Liver (tissue), 2 donors: ENCODE data around the gene GGCX.

Source experiments
- FOXA1 ChIP-seq: IDR thresholded peaks from 2 replicates; pipeline ENCODE4 v1.6.1; 2016; ENCODE audit warnings: antibody characterized with exemption
- GABPA ChIP-seq, 2 donors: IDR thresholded peaks in 1 of 2; conservative IDR thresholded peaks in 1 of 2; 2 replicates each; pipeline ENCODE4 v1.6.1; 2016; ENCODE audit warnings: antibody characterized with exemption in 2 of 2, mild to moderate bottlenecking in 1 of 2, moderate library complexity in 1 of 2
- JUND ChIP-seq, 2 donors: IDR thresholded peaks; 2 replicates each; pipeline ENCODE4 v1.6.1; 2016; ENCODE audit warnings: antibody characterized with exemption in 2 of 2
- TF ChIP-seq, protein P1 (sequence below): IDR thresholded peaks from 2 replicates; pipeline ENCODE4 v1.6.1; 2016; ENCODE audit warnings: antibody characterized with exemption, mild to moderate bottlenecking
- donor health status: healthy.

DNA sequence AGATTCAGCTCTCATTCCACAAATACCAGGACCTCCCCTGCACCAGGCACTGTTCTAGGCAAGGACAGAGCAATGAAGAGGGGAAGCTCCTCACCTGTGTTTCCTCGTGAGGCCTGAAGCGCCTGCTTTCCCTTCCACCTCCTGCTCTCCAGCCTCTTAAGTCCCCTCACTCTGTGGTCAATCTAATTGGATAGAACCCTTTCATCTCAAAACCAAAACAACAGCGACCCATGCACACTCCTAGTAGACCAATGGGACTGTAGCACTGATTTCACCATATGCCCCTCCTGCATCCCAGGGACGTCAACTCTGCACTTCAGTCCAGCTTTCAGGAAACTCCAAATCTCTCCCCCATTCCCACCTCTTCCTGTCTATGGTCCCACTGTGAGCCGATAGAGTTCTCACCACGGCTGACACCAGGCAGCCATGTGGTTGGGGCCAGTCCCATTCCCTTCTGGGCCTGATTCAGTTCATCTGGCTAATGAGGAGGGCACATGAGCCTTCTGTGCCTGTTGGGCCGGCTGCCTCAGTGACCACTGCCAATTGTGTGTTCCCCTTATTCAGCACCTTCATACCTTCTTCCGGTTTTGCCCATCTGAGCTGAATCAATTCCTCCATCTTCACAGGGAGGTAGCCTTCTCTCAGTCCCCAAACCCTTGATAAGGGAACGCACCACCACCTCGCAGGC is 55.6 kb downstream of the GGCX start:
- no peak for TF ChIP-seq JUND (IDR thresholded peaks at IDR 0.05)
- TF ChIP-seq, protein P1, sequence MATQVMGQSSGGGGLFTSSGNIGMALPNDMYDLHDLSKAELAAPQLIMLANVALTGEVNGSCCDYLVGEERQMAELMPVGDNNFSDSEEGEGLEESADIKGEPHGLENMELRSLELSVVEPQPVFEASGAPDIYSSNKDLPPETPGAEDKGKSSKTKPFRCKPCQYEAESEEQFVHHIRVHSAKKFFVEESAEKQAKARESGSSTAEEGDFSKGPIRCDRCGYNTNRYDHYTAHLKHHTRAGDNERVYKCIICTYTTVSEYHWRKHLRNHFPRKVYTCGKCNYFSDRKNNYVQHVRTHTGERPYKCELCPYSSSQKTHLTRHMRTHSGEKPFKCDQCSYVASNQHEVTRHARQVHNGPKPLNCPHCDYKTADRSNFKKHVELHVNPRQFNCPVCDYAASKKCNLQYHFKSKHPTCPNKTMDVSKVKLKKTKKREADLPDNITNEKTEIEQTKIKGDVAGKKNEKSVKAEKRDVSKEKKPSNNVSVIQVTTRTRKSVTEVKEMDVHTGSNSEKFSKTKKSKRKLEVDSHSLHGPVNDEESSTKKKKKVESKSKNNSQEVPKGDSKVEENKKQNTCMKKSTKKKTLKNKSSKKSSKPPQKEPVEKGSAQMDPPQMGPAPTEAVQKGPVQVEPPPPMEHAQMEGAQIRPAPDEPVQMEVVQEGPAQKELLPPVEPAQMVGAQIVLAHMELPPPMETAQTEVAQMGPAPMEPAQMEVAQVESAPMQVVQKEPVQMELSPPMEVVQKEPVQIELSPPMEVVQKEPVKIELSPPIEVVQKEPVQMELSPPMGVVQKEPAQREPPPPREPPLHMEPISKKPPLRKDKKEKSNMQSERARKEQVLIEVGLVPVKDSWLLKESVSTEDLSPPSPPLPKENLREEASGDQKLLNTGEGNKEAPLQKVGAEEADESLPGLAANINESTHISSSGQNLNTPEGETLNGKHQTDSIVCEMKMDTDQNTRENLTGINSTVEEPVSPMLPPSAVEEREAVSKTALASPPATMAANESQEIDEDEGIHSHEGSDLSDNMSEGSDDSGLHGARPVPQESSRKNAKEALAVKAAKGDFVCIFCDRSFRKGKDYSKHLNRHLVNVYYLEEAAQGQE = no peak
- TF ChIP-seq GABPA (IDR thresholded peaks at IDR 0.05 in 1 of 2, conservative IDR thresholded peaks at IDR 0.05 in 1 of 2) = no peak
- TF ChIP-seq FOXA1 = no peak
